CD14-positive monocyte (primary cell): ENCODE results near the gene ENGASE. TPM values are rescaled to one million over a fixed set of nuclear protein-coding genes. Genes with fewer than 3 reads are reported as not detected.

Source experiments
- DNase-seq, 3 donors: peaks; one replicate each; pipeline ENCODE4 v3.0.0-alpha.2; 2011 to 2022
- H2AFZ ChIP-seq: 2 replicates; pipeline ENCODE4 v1.6.0; 2012; ENCODE audit warnings: mild to moderate bottlenecking, low read depth, low read length, inconsistent platforms; ENCODE audit not compliant: insufficient read depth, poor library complexity, severe bottlenecking
- H3K27ac ChIP-seq, 2 donors: 1 replicate in 1 of 2; 2 replicates in 1 of 2; pipeline ENCODE4 v1.5.1; 2012 to 2013; ENCODE audit warnings: low read length in 2 of 2, control low read depth in 1 of 2, inconsistent platforms in 1 of 2, low read depth in 1 of 2, mild to moderate bottlenecking in 1 of 2
- H3K27me3 ChIP-seq, 2 donors: one replicate each; pipeline versions ENCODE4 v1.6.0 to v1.6.1; 2011 to 2013; ENCODE audit warnings: low read length in 2 of 2; ENCODE audit not compliant: control insufficient read depth in 2 of 2, insufficient read depth in 2 of 2
- H3K36me3 ChIP-seq, 2 donors: replicated peaks in 1 of 2; 1 replicate in 1 of 2; 2 replicates in 1 of 2; pipeline versions ENCODE4 v1.5.1 to v1.6.1; 2012 to 2013; ENCODE audit warnings: low read length in 2 of 2, control low read depth in 1 of 2, inconsistent platforms in 1 of 2, mild to moderate bottlenecking in 1 of 2; ENCODE audit not compliant: insufficient read depth in 2 of 2, control insufficient read depth in 1 of 2
- H3K4me1 ChIP-seq, 2 donors: 1 replicate in 1 of 2; 2 replicates in 1 of 2; pipeline versions ENCODE4 v1.5.1 to v1.6.1; 2012 to 2013; ENCODE audit warnings: low read length in 2 of 2, control low read depth in 1 of 2, inconsistent platforms in 1 of 2, mild to moderate bottlenecking in 1 of 2, moderate library complexity in 1 of 2; ENCODE audit not compliant: insufficient read depth in 2 of 2, control insufficient read depth in 1 of 2
- H3K4me2 ChIP-seq: replicated peaks from 2 replicates; pipeline ENCODE3; 2012; ENCODE audit warnings: low read length, moderate library complexity, mild to moderate bottlenecking; ENCODE audit not compliant: poor library complexity, severe bottlenecking; ENCODE audit errors: extremely low read depth
- H3K4me3 ChIP-seq, 3 experiments: fragments of 200-600 bp in 1 of 3; sonication (generic) in 1 of 3; replicated peaks in 1 of 3; 1 replicate in 2 of 3; 2 replicates in 1 of 3; pipeline ENCODE4 v1.5.1; 2011 to 2013; ENCODE audit warnings: low read length in 3 of 3, mild to moderate bottlenecking in 3 of 3, control low read depth in 2 of 3, low read depth in 2 of 3, inconsistent platforms in 1 of 3, moderate library complexity in 1 of 3
- H3K79me2 ChIP-seq: 2 replicates; pipeline ENCODE4 v1.6.0; 2012; ENCODE audit warnings: mild to moderate bottlenecking, control low read depth, inconsistent platforms, low read length, moderate library complexity; ENCODE audit not compliant: insufficient read depth
- H3K9ac ChIP-seq: 2 replicates; pipeline ENCODE4 v1.6.0; 2017; ENCODE audit warnings: low read length, mild to moderate bottlenecking; ENCODE audit not compliant: insufficient read depth, poor library complexity, severe bottlenecking
- H3K9me3 ChIP-seq, 2 donors: replicated peaks in 1 of 2; 1 replicate in 1 of 2; 2 replicates in 1 of 2; pipeline versions ENCODE4 v1.5.1 to v1.6.1; 2012 to 2013; ENCODE audit warnings: low read length in 2 of 2, control low read depth in 1 of 2; ENCODE audit not compliant: control insufficient read depth in 1 of 2, insufficient read depth in 1 of 2
- H4K20me1 ChIP-seq: 2 replicates; pipeline ENCODE4 v1.6.0; 2012; ENCODE audit warnings: mild to moderate bottlenecking, low read length, control low read depth, moderate library complexity; ENCODE audit not compliant: insufficient read depth
- H3K27ac Mint-ChIP-seq, 7 donors: one replicate each; pipeline ENCODE4 v1.8.0; 2020; ENCODE audit warnings: mild to moderate bottlenecking in 7 of 7, mixed read lengths in 7 of 7, moderate library complexity in 6 of 7, inconsistent platforms in 2 of 7
- H3K27me3 Mint-ChIP-seq, 3 donors: one replicate each; pipeline ENCODE4 v1.8.0; 2021 to 2022; ENCODE audit warnings: low read depth in 3 of 3, mild to moderate bottlenecking in 3 of 3, mixed read lengths in 3 of 3, moderate library complexity in 3 of 3, inconsistent platforms in 1 of 3
- H3K36me3 Mint-ChIP-seq, 2 donors: one replicate each; pipeline ENCODE4 v1.8.0; 2020; ENCODE audit warnings: mixed read lengths in 2 of 2, inconsistent platforms in 1 of 2, mild to moderate bottlenecking in 1 of 2
- H3K4me1 Mint-ChIP-seq: one replicate; pipeline ENCODE4 v1.8.0; 2020; ENCODE audit warnings: mild to moderate bottlenecking, mixed read lengths
- H3K4me3 Mint-ChIP-seq, 2 donors: one replicate each; pipeline ENCODE4 v1.8.0; 2020; ENCODE audit warnings: mild to moderate bottlenecking in 2 of 2, mixed read lengths in 2 of 2, moderate library complexity in 1 of 2
- H3K9me3 Mint-ChIP-seq, 7 donors: one replicate each; pipeline ENCODE4 v1.8.0; 2020 to 2022; ENCODE audit warnings: mixed read lengths in 7 of 7, mild to moderate bottlenecking in 6 of 7, moderate library complexity in 6 of 7, inconsistent platforms in 2 of 7
- CTCF ChIP-seq: fragments of 200-600 bp; IDR thresholded peaks from one replicate; pipeline ENCODE4 v1.8.0; 2022; ENCODE audit warnings: antibody characterized with exemption, mild to moderate bottlenecking
- WGBS: methylation state at CpG from one replicate; pipeline ENCODE4 v1.1.5; 2013; ENCODE audit warnings: missing lambda C conversion rate; ENCODE audit not compliant: insufficient coverage; 5-methylcytosine and 5-hydroxymethylcytosine counted together
- intact Hi-C, 2 donors: fragments of 100-400 bp; cut with micrococcal nuclease; formaldehyde crosslinking; loops; one replicate each; pipeline versions ENCODE4 v1.15.0 to v1.15.1; 2023
- polyA plus RNA-seq, 3 donors: library from polyadenylated mRNA; depleted of rRNA in 1 of 3; unstranded in 2 of 3; stranded (reverse) in 1 of 3; fragments of 300-500 nt in 2 of 3; fragments of >200 nt in 1 of 3; fragmentation: Illumina TruSeq in 2 of 3; gene quantifications; 1 replicate in 2 of 3; 2 replicates in 1 of 3; pipeline ENCODE4 v1.2.3, GENCODE V29; 2012 to 2021

The ENGASE gene
- polyA plus RNA-seq, 3 donors, result 2.6 to 150 (median 3.0) TPM

- WGBS, result 97% methylated on average over 24 of the region's 31 CpGs
- H3K27me3 Mint-ChIP-seq, result no peaks in the 10 kb centered on the region
- H3K9me3 ChIP-seq, result no peaks in the 10 kb centered on the region
Observed at GRCh38 chr17:79084291-79085153, 9.9 kb downstream of the ENGASE start.

More at GRCh38 chr17:79084291-79085153, 9.9 kb downstream of the ENGASE start:
- H3K4me3 ChIP-seq, result no peak overlapping the region
- H3K27ac Mint-ChIP-seq, result no peak overlapping the region
- no peaks in the 10 kb centered on the region for H3K27me3 ChIP-seq
- no peak overlapping the region for H2AFZ ChIP-seq
- no peaks in the 10 kb centered on the region for H3K4me1 ChIP-seq
- H3K4me2 ChIP-seq, result no peak overlapping the region
- no peak for TF ChIP-seq CTCF
- no peak overlapping the region for H3K4me3 Mint-ChIP-seq
- no peaks in the 10 kb centered on the region for H3K79me2 ChIP-seq
- no peaks in the 10 kb centered on the region for H3K4me1 Mint-ChIP-seq
- DNase-seq, result no peak
- H3K36me3 ChIP-seq, result peaks cover 62 to 77% of the 10 kb centered on the region in 2 donors
- H3K9me3 Mint-ChIP-seq, result no peaks in the 10 kb centered on the region
- no peak overlapping the region for H3K27ac ChIP-seq
- peaks cover 58 to 82% of the 10 kb centered on the region in 2 donors for H3K36me3 Mint-ChIP-seq
- intact Hi-C loops, result loop anchor here in 1 of 2 donors (5.0 kb wide), 1 partner anchor 37 kb away; no protein-coding TSS in a partner anchor
- peaks cover 38% of the 10 kb centered on the region for H4K20me1 ChIP-seq
- H3K9ac ChIP-seq, result no peak overlapping the region
